ENCODE data around the gene GAB1. TPM values are rescaled to one million over a fixed set of nuclear protein-coding genes. Genes with fewer than 3 reads are reported as not detected.

The GAB1 gene
- total RNA-seq, 1 donor from 2014 or later: 63.3 TPM

DNA sequence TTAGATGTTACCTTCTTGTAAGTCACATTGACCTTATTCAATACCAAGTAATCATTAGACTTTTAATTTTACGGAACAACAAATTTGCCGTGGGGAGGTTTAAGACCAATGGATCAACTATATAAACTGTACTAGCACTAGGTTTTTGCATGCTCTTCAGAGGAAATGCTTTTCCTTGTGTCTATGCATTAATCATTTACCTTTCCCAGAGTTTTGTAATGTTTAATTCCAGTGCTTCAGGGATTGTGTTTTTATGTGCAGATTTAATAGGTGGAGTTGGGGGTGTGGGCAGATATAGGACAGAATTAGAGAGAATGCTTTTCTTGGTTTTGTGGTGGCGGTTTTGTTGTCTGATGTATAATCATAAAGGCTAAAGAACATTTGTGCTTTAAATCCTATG, 100.8 kb downstream of the GAB1 start:
- Histone ChIP-seq H3K27me3 (ENCODE audit: low read depth) (no peaks in the 10 kb centered on the region), H3K36me3 (peaks cover 46% of the 10 kb centered on the region), H3K9me3 (no peaks in the 10 kb centered on the region), H3K4me1 (no peaks in the 10 kb centered on the region), H3K27ac (no peak overlapping the region), H3K4me3 (no peak overlapping the region)
- ATAC-seq (no peak), DNase-seq (no peak)
- TF ChIP-seq, protein P1, sequence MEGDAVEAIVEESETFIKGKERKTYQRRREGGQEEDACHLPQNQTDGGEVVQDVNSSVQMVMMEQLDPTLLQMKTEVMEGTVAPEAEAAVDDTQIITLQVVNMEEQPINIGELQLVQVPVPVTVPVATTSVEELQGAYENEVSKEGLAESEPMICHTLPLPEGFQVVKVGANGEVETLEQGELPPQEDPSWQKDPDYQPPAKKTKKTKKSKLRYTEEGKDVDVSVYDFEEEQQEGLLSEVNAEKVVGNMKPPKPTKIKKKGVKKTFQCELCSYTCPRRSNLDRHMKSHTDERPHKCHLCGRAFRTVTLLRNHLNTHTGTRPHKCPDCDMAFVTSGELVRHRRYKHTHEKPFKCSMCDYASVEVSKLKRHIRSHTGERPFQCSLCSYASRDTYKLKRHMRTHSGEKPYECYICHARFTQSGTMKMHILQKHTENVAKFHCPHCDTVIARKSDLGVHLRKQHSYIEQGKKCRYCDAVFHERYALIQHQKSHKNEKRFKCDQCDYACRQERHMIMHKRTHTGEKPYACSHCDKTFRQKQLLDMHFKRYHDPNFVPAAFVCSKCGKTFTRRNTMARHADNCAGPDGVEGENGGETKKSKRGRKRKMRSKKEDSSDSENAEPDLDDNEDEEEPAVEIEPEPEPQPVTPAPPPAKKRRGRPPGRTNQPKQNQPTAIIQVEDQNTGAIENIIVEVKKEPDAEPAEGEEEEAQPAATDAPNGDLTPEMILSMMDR (IDR thresholded peaks at IDR 0.05): no peak
- intact Hi-C loops (cut with DNase I): no loop called here

DNA sequence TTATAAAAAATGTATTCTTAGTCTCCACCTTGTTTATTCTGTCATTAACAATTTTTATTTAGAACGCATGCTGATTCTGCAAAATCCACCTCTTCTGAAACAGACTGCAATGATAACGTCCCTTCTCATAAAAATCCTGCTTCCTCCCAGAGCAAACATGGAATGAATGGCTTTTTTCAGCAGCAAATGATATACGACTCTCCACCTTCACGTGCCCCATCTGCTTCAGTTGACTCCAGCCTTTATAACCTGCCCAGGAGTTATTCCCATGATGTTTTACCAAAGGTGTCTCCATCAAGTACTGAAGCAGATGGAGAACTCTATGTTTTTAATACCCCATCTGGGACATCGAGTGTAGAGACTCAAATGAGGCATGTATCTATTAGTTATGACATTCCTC, 101.3 kb downstream of the GAB1 start:
- no peak for DNase-seq

DNA sequence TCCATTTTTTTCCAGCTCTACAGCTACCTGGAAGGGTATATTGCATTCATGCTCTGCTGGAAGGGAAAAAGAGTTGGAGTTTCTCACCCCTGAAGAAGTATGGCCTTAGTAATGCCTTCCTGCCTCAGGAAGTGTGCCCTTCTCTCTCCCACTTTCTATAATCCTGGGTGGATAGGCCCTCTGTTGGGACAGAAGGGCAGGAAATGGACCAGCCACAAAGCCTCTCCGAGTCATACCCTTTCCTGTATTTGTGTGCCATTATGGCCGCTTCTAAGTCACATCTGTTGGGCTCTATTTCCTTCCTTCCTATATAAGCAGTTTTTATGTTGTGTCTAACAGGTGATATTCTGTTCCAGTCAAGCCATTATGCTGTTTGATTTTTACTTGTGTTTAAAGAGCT, 102.0 kb downstream of the GAB1 start:
- H3K4me1 ChIP-seq: no peaks in the 10 kb centered on the region
- peaks cover 42% of the 10 kb centered on the region for H3K36me3 ChIP-seq
- intact Hi-C loops (cut with DNase I): no loop called here
- H3K27me3 ChIP-seq (ENCODE audit: low read depth): no peaks in the 10 kb centered on the region
- no peak overlapping the region for H3K4me3 ChIP-seq
- ATAC-seq (no peak), DNase-seq (no peak)
- H3K9me3 ChIP-seq: no peaks in the 10 kb centered on the region
- TF ChIP-seq, protein P1 (IDR thresholded peaks at IDR 0.05): no peak
- H3K27ac ChIP-seq: no peak overlapping the region

More for the DNA sequence above, 101.3 kb downstream of the GAB1 start:
- TF ChIP-seq, protein P1 (IDR thresholded peaks at IDR 0.05): no peak
- intact Hi-C loops (cut with DNase I): no loop called here
- Histone ChIP-seq H3K4me1 (no peaks in the 10 kb centered on the region), H3K36me3 (peaks cover 46% of the 10 kb centered on the region), H3K27me3 (ENCODE audit: low read depth) (no peaks in the 10 kb centered on the region), H3K4me3 (no peak overlapping the region), H3K27ac (no peak overlapping the region), H3K9me3 (no peaks in the 10 kb centered on the region)
- no peak for ATAC-seq

DNA sequence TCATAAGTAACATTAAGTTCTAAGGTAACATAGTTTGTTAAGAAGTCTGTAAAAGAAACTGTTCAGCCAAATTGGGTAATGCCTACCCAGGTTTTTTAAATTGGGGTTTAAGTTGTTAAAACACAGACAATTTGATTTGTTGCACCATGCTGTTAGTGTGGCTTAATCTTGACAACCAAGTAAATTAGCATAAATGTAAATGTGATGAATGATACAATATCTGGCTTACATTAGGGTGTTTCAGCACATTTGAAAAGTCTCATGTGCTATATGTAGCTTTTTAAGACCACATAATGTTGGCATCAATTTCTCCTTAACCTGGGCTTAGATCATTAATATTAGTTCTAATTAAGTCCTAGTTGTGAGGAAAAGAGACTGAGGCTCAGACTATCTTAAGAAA, 104.4 kb downstream of the GAB1 start:
- intact Hi-C loops (cut with DNase I): no loop called here
- Histone ChIP-seq H3K9me3 (no peaks in the 10 kb centered on the region), H3K4me3 (no peak overlapping the region), H3K27me3 (ENCODE audit: low read depth) (no peaks in the 10 kb centered on the region), H3K4me1 (no peaks in the 10 kb centered on the region), H3K36me3 (peaks cover 39% of the 10 kb centered on the region), H3K27ac (no peak overlapping the region)
- DNase-seq (no peak), ATAC-seq (no peak)
- TF ChIP-seq, protein P1 (IDR thresholded peaks at IDR 0.05): no peak

DNA sequence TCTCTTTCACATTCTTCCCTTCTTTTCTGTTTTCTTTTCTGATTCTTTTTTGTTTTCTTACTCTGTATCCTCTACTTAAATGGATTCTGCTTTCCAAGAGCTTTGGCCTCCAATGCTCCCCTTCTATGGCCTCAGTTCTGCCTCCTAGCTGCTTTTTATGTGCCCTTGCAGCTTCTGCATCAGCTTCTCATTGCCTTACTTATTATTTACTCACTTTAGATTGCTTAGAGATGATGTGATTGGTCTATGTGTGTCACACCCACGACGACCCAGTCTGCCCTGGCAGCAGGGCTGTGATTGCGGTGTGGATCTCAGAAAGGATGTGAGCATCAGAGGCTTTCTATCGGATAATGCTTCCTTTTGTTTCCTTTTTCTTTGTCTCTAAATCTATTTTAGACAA, 105.0 kb downstream of the GAB1 start:
- Histone ChIP-seq H3K27ac (no peak overlapping the region), H3K27me3 (ENCODE audit: low read depth) (no peaks in the 10 kb centered on the region), H3K9me3 (no peaks in the 10 kb centered on the region), H3K36me3 (peaks cover 37% of the 10 kb centered on the region), H3K4me3 (no peak overlapping the region), H3K4me1 (no peaks in the 10 kb centered on the region)
- DNase-seq (no peak), ATAC-seq (no peak)
- TF ChIP-seq, protein P1 (IDR thresholded peaks at IDR 0.05): no peak
- intact Hi-C loops (cut with DNase I): no loop called here

DNA sequence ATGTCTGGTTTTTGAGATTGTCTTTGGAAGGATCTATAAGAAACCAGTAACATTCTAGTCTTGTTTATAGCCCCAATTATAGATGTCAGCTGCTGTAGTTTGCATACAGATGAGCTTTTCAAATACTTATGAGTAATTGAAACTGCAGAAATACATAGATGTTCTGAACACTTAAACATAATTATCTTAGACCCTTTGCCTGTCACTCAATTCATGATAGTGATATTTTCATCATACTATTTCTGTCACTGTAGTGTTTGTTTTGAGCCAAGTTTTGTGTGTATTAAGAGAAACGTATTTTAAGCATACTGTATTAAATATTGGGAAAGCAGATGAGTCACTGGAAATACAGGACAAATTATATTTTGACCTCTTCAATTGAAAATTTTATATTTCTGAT, 107.1 kb downstream of the GAB1 start:
- Histone ChIP-seq H3K36me3 (peaks cover 26% of the 10 kb centered on the region), H3K27ac (no peak overlapping the region), H3K4me3 (no peak overlapping the region), H3K9me3 (no peaks in the 10 kb centered on the region), H3K4me1 (no peaks in the 10 kb centered on the region), H3K27me3 (ENCODE audit: low read depth) (no peaks in the 10 kb centered on the region)
- TF ChIP-seq, protein P1 (IDR thresholded peaks at IDR 0.05): no peak
- DNase-seq (no peak), ATAC-seq (no peak)
- intact Hi-C loops (cut with DNase I): no loop called here

Measured in lower lobe of right lung (tissue), 2 donors.